Natural killer cell treated with Interleukin-12 subunit alpha and Interleukin-12 subunit beta and Interleukin-15 and Interleukin-18, amount 100 ng/mL, for 72 hours (primary cell): ENCODE measurements around the gene ZBTB33. TPM values are rescaled to one million over a fixed set of nuclear protein-coding genes. Genes with fewer than 3 reads are reported as not detected.

ENCODE experiments used
- ATAC-seq, 2 donors: fragments of 150-1000 bp; cut with Tn5 transposase in 1 of 2; sonication (Bioruptor Pico), chemical (Tn5 transposase) in 1 of 2; 2 replicates each; pipeline ENCODE4 v1.10.0; 2021
- DNase-seq: peaks from one replicate; pipeline ENCODE4 v3.0.0; 2022; ENCODE audit warnings: low spot score
- H3K27ac Mint-ChIP-seq, 2 donors: 1 replicate in 1 of 2; 2 replicates in 1 of 2; pipeline ENCODE4 v1.8.0; 2022; ENCODE audit warnings: mixed read lengths in 2 of 2, mild to moderate bottlenecking in 1 of 2, moderate library complexity in 1 of 2
- H3K27me3 Mint-ChIP-seq, 2 donors: 1 replicate in 1 of 2; 2 replicates in 1 of 2; pipeline ENCODE4 v1.8.0; 2022; ENCODE audit warnings: mixed read lengths in 2 of 2
- H3K36me3 Mint-ChIP-seq: one replicate; pipeline ENCODE4 v1.8.0; 2022; ENCODE audit warnings: mixed read lengths
- H3K4me1 Mint-ChIP-seq, 2 donors: 1 replicate in 1 of 2; 2 replicates in 1 of 2; pipeline ENCODE4 v1.8.0; 2022; ENCODE audit warnings: low read depth in 2 of 2, mixed read lengths in 2 of 2, mild to moderate bottlenecking in 1 of 2
- H3K4me3 Mint-ChIP-seq: one replicate; pipeline ENCODE4 v1.8.0; 2022; ENCODE audit warnings: mixed read lengths
- H3K9me3 Mint-ChIP-seq: 2 replicates; pipeline ENCODE4 v1.8.0; 2022; ENCODE audit warnings: mixed read lengths
- total RNA-seq, 2 donors: library from RNA; stranded (reverse); gene quantifications; one replicate each; pipeline ENCODE4 v1.2.3, GENCODE V29; 2022

ZBTB33 gene, protein sequence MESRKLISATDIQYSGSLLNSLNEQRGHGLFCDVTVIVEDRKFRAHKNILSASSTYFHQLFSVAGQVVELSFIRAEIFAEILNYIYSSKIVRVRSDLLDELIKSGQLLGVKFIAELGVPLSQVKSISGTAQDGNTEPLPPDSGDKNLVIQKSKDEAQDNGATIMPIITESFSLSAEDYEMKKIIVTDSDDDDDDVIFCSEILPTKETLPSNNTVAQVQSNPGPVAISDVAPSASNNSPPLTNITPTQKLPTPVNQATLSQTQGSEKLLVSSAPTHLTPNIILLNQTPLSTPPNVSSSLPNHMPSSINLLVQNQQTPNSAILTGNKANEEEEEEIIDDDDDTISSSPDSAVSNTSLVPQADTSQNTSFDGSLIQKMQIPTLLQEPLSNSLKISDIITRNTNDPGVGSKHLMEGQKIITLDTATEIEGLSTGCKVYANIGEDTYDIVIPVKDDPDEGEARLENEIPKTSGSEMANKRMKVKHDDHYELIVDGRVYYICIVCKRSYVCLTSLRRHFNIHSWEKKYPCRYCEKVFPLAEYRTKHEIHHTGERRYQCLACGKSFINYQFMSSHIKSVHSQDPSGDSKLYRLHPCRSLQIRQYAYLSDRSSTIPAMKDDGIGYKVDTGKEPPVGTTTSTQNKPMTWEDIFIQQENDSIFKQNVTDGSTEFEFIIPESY
- 10 to 100 TPM; 11.2 to 18.1 TPM for total RNA-seq

DNA sequence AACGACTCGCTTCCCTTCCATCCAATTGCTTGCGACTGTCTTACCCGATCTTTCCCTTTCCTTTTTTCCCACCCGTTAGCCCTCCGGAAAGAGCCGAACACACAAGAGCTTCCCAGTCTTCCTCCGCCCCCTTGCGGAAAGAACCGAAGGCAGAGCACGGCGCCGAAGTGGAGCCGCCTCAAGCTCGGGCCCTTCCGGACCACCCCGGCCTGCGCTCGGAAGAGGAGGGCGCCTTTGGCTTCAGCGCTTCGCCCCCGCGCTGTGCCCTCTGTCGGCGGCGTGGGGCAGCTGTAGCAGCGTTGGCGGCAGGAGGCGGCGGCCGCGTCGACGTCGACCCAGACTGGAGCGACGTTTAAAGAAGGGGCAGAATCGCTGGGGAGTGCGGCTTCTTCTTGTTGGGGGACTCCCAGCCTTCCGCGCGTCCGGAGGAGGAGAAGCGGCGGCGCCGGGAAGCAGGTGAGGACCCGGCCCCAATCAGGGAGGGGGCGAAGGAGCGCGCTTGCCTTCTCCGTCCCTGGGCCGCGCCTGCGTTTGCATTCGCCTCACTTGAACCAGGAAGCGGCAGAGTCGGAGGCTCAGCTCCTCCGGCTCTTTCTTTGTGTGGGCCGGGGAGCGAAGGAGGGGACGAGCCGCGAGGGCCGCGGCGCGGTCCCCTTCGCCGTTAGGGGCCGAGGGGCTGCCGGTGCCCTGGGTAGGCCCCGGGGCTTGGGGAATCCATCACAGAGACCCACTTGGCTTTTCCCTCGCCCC, at the start of gene ZBTB33:
Gene ZBTB33 (plus strand): TSS at position 291 of the 750 bp plus-strand sequence. CDS start 2,604 bp downstream, outside the sequence.
- H3K9me3 Mint-ChIP-seq = no peaks in the 10 kb centered on the region
- ATAC-seq = peak; percentile 99 to 100
- peaks cover 12% of the 10 kb centered on the region for H3K36me3 Mint-ChIP-seq
- peaks cover 0 to 16% of the 10 kb centered on the region in 2 donors for H3K27me3 Mint-ChIP-seq
- peak within 1 kb of the TSS; percentile 97 for H3K4me3 Mint-ChIP-seq
- peaks cover 11% of the 10 kb centered on the region in 2 donors for H3K4me1 Mint-ChIP-seq
- peak; percentile 92 for DNase-seq
- peak within 1 kb of the TSS; percentile 90 to 93 for H3K27ac Mint-ChIP-seq

DNA sequence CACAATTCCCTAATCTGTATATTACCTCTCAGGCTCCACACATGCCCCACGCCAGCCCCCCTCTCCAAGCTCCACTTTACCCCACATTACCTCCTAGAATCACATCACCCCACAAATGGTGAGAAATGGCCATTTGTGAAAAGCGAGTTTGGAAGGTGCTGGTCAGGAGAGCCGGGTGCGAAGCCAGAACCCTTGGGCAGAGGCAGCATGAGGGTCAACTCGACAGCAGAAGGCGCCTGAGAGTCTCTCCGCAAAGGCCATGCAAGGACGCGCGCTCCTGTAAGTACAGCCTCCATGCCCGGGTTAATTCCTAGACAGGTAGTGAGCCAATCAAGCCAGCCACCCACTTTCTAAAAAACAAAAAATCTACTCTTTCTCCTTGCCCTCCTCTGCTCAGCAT, 49.8 kb upstream of the ZBTB33 start:
- no peak overlapping the region for H3K4me3 Mint-ChIP-seq
- no peaks in the 10 kb centered on the region for H3K36me3 Mint-ChIP-seq
- no peak overlapping the region for H3K27ac Mint-ChIP-seq
- peaks cover 0 to 2% of the 10 kb centered on the region in 2 donors for H3K27me3 Mint-ChIP-seq
- peaks cover 0 to 6% of the 10 kb centered on the region in 2 donors for H3K4me1 Mint-ChIP-seq
- ATAC-seq (no peak), DNase-seq (no peak)
- H3K9me3 Mint-ChIP-seq = no peaks in the 10 kb centered on the region

DNA sequence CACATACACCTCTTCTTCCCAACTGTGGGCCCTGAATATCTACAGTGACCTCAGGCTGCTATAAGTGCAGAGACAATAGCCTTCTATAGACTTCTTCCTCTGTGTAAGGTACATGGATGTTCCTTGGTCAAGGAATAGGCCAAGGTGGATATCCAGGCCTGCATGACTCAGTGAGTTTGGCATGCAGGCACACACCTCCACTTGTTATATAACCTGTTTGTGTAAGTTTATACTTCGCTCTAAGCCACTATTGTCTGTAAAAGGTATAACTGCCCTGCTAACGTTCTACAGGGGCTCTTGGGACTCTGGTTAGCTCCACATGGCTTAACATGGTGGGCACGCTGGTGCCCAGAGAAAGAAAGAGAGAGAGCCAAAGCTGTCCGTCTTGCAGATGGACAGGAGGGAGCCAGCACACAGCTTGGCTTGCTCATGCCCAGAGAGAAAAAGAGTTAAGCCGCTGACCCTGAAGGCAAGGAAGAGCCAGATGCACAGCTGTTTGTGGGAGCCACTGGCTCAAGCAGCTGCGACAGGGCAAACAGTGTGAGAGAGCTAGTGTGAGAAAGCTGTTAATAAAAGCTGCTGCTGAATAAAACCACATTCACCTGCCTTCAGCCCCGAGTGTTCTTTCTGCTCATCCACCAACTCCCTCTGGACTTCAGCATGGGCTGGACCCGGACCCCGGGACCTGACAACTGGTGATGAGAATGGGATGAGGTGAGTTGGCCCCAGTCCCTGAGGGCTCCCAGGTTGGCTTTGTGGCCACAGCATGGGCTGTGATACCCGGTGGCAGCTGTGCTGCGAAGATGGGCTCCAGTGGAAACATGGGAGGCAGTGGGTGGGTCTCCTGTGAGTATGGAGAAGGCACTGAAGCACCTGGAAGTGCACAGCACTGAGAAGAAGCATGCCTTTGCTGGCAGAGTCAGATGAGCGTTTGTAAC, 44.5 kb upstream of the ZBTB33 start:
- Mint-ChIP-seq H3K27me3 (no peaks in the 10 kb centered on the region), H3K4me1 (peaks cover 0 to 3% of the 10 kb centered on the region in 2 donors), H3K27ac (no peak overlapping the region)

DNA sequence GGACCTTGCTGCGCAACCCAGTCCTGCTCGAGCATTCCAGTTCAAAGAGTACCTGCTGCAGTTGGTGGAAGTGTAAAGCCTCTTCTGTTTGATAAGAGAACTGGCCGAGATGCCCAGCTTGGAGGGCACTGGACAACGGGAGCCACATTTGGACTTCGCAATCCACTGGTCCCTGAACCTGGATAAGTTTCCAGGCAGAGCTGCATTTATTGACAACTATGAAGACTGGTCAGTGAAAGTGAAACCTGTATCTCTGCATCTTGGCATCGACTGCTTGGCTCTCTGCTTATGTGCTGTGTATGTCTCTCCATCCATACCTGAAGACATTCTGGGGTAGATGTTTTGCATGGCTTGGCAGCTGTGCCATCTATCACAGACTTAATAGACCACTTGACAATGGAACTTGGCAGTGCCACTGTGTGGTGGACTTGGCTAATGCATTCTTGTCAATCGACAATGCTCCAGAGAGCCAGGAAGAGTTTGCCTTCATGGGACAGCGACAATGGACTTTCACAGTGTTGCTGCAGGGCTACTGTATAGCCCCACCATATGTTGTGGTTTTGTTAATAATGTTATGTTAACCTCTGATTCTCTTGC, 43.5 kb upstream of the ZBTB33 start:
- Mint-ChIP-seq H3K4me1 (peaks cover 0 to 3% of the 10 kb centered on the region in 2 donors), H3K36me3 (no peaks in the 10 kb centered on the region), H3K9me3 (no peaks in the 10 kb centered on the region), H3K4me3 (no peak overlapping the region), H3K27ac (no peak overlapping the region), H3K27me3 (no peaks in the 10 kb centered on the region)
- ATAC-seq (no peak), DNase-seq (no peak)

More for the DNA sequence above, 44.5 kb upstream of the ZBTB33 start:
- peak in 1 of 2 donors; percentile 6 for ATAC-seq
- no peak for DNase-seq
- Mint-ChIP-seq H3K4me3 (no peak overlapping the region), H3K36me3 (no peaks in the 10 kb centered on the region), H3K9me3 (no peaks in the 10 kb centered on the region)

DNA sequence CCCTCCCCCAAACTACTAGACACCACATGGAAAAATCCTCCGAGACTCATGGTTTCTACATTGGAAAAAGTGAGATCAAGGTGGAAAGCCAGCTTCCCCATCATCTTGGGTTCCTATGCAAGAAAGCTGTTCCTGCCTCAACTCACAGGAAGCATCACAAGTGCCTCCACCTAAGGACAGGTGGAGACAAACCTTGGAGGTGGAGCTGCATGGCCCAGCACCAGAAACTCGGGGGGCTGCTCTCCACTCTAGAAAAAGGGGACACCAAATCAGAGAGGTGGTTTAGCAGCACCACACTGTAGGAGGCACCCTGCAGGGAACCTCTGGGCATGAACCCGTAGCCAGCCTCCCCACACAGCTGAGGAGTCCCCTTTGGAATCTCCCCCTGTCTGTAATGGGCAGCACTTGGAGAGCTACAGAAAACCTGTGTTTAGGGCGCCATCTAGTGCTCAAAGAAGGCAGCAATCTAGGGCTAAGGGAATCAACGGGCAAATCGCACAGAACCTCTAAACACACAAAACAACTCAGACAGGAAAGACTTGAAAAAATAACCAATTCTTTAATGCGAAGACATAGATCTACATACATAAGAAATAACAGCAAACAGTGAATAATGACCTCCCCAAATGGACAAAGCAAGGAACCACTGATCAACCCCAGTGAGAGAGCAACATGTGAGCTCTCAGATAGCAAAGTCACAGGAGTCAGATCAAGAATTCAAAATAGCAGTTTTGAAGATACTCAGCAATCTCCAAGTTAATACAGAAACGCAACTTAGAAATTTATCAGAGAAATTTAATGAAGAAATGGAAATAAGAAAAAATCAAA, 37.0 kb upstream of the ZBTB33 start:
- DNase-seq = peak; percentile 73
- H3K27me3 Mint-ChIP-seq = peaks cover 0 to 3% of the 10 kb centered on the region in 2 donors
- H3K4me1 Mint-ChIP-seq = peaks cover 3 to 7% of the 10 kb centered on the region in 2 donors
- no peaks in the 10 kb centered on the region for H3K36me3 Mint-ChIP-seq
- H3K27ac Mint-ChIP-seq = no peak overlapping the region
- ATAC-seq = peak in 1 of 2 donors; percentile 75
- no peaks in the 10 kb centered on the region for H3K9me3 Mint-ChIP-seq
- no peak overlapping the region for H3K4me3 Mint-ChIP-seq

DNA sequence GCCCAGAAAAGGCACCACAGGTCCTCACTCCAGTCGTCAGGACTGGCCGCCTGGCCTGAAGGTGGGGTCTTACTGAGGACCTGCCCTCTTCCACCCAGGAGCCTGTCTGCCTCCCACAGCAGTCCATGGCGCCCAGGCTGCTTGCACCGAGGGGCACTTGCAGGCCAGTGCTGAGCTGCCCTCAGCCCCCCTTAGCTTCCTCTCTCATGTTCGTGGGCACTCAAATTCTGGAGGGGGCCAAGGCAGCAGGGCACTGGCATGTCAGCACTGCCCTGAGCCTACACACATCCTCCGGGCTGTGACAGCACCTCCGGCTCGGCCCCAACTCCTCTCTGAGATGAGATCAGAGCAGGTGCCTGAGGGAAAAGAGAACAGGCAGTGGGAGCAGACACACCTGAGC, 27.2 kb upstream of the ZBTB33 start:
- DNase-seq = no peak
- H3K27me3 Mint-ChIP-seq = no peaks in the 10 kb centered on the region
- no peak overlapping the region for H3K4me3 Mint-ChIP-seq
- H3K4me1 Mint-ChIP-seq = no peaks in the 10 kb centered on the region
- ATAC-seq = peak in 1 of 2 donors; percentile 47
- H3K9me3 Mint-ChIP-seq = no peaks in the 10 kb centered on the region
- H3K36me3 Mint-ChIP-seq = no peaks in the 10 kb centered on the region
- no peak overlapping the region for H3K27ac Mint-ChIP-seq

DNA sequence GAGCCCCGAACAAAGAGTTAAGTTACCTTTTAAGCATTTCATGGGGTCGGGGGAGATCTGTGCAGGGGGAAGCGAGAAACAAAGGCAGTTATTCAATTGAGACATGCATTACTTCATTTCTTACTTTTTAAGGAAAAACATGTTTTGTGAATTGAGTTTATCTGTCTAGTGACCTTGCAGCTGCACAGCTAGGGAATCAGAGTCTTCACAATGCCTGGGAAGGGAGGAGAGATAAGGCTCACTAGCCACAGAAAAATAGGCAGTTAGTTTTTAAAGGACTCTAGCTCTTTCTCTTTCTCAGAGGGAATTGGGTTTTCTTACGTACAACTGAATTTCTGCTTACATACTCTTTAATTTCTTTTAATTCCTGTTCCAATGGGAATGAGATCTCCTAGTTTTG, 26.2 kb upstream of the ZBTB33 start:
- Mint-ChIP-seq H3K27me3 (no peaks in the 10 kb centered on the region), H3K4me3 (no peak overlapping the region)
- no peak for ATAC-seq

DNA sequence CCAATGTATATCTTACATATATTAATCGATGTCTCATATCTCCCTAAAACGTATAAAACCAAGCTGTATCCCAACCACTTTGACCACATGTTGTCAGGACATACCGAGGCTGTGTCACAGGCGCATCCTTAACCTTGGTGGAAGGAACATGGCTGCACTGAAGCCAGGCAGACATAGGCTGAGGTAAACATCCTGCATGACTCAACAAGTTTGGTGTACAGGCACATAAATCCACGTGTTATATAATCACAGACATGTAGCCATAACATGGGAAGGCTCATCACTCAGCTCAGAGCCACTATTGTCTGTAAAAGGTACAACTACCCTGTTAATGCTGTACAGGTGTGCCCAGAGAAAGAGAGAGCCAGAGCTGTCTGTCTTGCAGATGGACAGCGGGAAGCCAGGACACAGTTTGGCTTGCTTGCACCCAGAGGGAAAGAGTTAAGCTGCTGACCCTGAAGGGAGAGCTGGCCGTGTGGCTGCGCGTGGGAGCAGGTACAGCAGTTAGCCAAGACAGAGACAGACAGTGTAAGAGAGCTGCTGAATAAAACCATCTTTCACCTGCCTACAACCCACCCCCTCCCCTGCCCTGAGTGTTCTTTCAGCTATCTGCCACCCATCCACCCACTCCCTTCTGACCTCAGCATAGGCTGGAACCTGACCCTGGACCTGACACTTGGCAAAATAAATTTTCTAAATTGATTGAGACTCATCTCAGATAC, 22.3 kb upstream of the ZBTB33 start:
- no peaks in the 10 kb centered on the region for H3K9me3 Mint-ChIP-seq
- H3K27me3 Mint-ChIP-seq = no peaks in the 10 kb centered on the region
- no peak for ATAC-seq
- no peaks in the 10 kb centered on the region for H3K4me1 Mint-ChIP-seq
- no peak for DNase-seq
- no peak overlapping the region for H3K4me3 Mint-ChIP-seq
- H3K27ac Mint-ChIP-seq = no peak overlapping the region
- no peaks in the 10 kb centered on the region for H3K36me3 Mint-ChIP-seq

More for the DNA sequence above, 26.2 kb upstream of the ZBTB33 start:
- Mint-ChIP-seq H3K27ac (no peak overlapping the region), H3K36me3 (no peaks in the 10 kb centered on the region), H3K9me3 (no peaks in the 10 kb centered on the region), H3K4me1 (no peaks in the 10 kb centered on the region)
- DNase-seq = no peak

DNA sequence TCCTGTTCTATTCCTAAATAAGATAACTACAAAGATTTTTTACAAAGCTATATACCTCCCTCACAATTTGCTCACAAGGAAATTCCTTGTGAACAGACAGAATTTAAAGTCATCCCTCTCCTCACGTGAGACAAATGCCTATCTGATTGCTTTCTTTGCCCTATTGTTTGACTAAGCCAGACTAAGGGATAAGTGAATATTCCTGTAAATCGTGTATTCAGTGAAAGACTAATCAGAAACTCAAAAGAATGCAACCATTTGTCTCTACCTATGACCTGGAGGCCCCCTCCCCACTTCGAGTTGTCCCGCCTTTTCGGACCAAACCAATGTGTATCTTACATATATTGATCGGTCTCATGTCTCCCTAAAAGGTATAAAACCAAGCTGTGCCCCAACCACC, 15.3 kb upstream of the ZBTB33 start:
- Mint-ChIP-seq H3K27me3 (no peaks in the 10 kb centered on the region), H3K36me3 (no peaks in the 10 kb centered on the region), H3K4me3 (no peak overlapping the region), H3K9me3 (no peaks in the 10 kb centered on the region), H3K4me1 (no peaks in the 10 kb centered on the region), H3K27ac (no peak overlapping the region)
- no peak for DNase-seq
- no peak for ATAC-seq

DNA sequence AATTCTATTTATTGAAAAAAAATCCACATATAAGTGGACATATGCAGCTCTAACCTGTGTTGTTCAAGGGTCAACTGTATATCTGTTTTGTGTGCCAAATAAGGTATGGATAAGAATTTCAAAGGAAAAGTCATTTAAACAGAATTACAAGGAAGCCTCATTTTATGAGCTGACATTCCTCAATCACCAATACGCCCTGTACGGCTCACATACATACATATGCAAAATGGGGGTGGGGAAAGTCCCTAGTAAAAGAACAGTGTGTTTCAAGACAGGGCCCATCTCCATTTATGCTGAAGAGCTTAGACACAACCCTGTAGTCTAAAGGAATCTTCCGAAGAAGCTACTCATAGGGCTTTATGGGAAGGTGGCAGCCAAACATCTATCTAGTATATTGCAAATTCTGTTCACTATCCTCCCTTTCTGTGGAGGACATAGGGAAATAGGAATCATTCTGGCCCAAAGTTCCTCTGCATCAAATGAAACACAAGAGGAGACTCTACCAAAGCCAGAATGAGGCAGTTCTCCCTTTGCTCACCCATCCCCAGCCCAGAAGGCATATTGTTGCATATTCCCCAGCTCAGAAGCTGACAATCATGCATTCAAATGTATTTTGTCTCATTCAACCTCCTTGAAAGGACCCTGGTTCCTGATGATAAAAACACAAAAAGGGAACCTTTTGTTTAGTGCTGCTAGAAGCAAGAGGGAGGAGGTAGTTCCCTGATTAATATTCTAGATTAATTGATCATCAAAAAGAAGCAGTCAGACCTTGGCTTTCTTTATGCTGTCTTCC, 13.7 kb upstream of the ZBTB33 start:
- no peak for DNase-seq
- no peak overlapping the region for H3K27ac Mint-ChIP-seq
- H3K9me3 Mint-ChIP-seq = no peaks in the 10 kb centered on the region
- H3K36me3 Mint-ChIP-seq = no peaks in the 10 kb centered on the region
- peaks cover 0 to 3% of the 10 kb centered on the region in 2 donors for H3K4me1 Mint-ChIP-seq
- ATAC-seq = no peak
- H3K27me3 Mint-ChIP-seq = peaks cover 0 to 1% of the 10 kb centered on the region in 2 donors
- no peak overlapping the region for H3K4me3 Mint-ChIP-seq

DNA sequence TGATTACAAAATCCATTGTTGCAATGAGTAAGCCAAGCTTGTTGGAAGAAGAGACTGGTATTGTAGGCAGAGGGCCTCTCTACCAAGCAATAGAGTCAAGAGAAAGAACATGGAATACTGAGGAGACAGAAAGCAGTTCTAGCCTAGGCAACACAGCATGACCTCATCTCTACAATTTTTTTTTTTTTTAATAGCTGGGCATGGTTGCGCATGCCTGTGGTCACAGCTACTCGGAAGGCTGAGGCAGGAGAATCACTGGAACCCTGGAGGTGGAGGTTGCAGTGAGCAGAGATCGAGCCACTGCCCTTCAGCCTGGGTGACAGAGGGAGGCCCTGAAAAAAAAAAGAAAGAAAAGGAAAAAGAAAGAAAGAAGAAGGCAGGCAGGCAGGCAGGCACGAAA, 11.7 kb upstream of the ZBTB33 start:
- no peaks in the 10 kb centered on the region for H3K9me3 Mint-ChIP-seq

More for the DNA sequence above, 11.7 kb upstream of the ZBTB33 start:
- no peak overlapping the region for H3K4me3 Mint-ChIP-seq
- DNase-seq = no peak
- H3K27me3 Mint-ChIP-seq = peaks cover 0 to 2% of the 10 kb centered on the region in 2 donors
- H3K27ac Mint-ChIP-seq = no peak overlapping the region
- H3K4me1 Mint-ChIP-seq = peaks cover 2 to 5% of the 10 kb centered on the region in 2 donors
- no peak for ATAC-seq
- H3K36me3 Mint-ChIP-seq = no peaks in the 10 kb centered on the region
